ENCODE data around the gene PAPPA2. TPM values are rescaled to one million over a fixed set of nuclear protein-coding genes. Genes with fewer than 3 reads are reported as not detected.

Gene PAPPA2
- total and polyA plus RNA-seq, 2 donors from 2014 or later: 4.9 to 93.5 TPM

DNA sequence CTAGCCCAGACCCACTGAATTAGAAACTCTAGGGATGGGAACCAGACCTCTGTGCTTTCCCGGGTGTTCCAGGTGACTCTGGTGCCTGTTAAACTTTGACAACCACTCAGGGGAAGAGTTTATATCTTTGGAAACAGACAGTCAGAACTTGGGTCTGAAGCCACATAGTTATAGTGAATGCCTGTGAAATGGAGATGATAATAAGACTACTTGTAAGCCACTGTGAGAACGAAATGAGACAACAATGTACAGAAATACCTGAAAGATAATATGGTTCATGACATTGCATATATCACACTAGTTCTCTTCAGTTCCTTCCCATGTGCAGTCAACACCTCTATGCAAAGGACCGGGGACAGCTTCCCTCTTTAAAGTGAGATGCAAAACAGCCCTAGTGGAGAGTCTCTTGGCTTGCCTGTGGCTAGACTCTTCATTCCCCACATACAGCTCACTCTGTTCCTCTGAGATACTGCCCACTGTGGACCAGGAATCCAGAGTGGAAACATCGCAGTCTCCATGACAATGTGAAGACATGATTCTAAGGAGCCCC, 414.1 kb downstream of the PAPPA2 start:
- Histone ChIP-seq H3K9ac (ENCODE audit: low read length in 3 of 3) (no peak overlapping the region), H3K4me3 (ENCODE audit: low read length in 3 of 3) (no peak overlapping the region), H3K9me3 (ENCODE audit: control insufficient read depth in 2 of 3, insufficient read depth in 1 of 3, low read length in 3 of 3) (no peaks in the 10 kb centered on the region), H3K27me3 (ENCODE audit: control insufficient read depth, insufficient read depth, low read length) (no peaks in the 10 kb centered on the region), H3K4me1 (ENCODE audit: control insufficient read depth in 2 of 3, insufficient read depth in 2 of 3, low read depth in 1 of 3, low read length in 3 of 3) (no peaks in the 10 kb centered on the region), H3K36me3 (ENCODE audit: control insufficient read depth in 2 of 3, insufficient read depth in 3 of 3, low read length in 3 of 3) (no peaks in the 10 kb centered on the region), H3K27ac (ENCODE audit: low read depth in 2 of 2, low read length in 2 of 2) (no peak overlapping the region)
- intact Hi-C loops (cut with DNase I): loop anchor here (10.0 kb wide), 1 partner anchor 322 kb away; no protein-coding TSS in a partner anchor
- FAIRE-seq (no peak), DNase-seq (no peak)
- TF ChIP-seq, protein P1, sequence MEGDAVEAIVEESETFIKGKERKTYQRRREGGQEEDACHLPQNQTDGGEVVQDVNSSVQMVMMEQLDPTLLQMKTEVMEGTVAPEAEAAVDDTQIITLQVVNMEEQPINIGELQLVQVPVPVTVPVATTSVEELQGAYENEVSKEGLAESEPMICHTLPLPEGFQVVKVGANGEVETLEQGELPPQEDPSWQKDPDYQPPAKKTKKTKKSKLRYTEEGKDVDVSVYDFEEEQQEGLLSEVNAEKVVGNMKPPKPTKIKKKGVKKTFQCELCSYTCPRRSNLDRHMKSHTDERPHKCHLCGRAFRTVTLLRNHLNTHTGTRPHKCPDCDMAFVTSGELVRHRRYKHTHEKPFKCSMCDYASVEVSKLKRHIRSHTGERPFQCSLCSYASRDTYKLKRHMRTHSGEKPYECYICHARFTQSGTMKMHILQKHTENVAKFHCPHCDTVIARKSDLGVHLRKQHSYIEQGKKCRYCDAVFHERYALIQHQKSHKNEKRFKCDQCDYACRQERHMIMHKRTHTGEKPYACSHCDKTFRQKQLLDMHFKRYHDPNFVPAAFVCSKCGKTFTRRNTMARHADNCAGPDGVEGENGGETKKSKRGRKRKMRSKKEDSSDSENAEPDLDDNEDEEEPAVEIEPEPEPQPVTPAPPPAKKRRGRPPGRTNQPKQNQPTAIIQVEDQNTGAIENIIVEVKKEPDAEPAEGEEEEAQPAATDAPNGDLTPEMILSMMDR (IDR thresholded peaks at IDR 0.05; ENCODE audit: borderline replicate concordance, extremely low read depth, insufficient read depth): no peak

DNA sequence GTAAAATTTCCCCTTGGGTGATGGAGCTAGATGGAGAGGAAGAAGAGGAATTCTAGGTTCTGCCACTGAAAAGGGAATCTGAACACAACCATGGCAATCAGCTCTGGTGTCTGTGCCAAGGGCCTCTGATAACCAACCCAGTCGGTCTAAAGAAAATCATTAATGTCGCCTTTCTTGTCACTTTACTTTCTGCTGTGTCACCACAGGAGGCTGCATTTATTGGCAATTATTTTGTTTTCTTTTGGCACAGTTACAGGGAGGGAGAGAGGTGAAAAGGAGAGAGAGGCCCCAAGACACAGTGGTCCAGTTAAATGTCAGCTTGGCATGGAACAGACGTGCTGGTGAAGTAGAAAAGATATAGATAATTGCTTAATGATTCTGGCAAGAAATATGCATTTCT, 414.6 kb downstream of the PAPPA2 start:
- H3K27ac ChIP-seq (ENCODE audit: low read depth in 2 of 2, low read length in 2 of 2): no peak overlapping the region
- no peaks in the 10 kb centered on the region for H3K4me1 ChIP-seq (ENCODE audit: control insufficient read depth in 2 of 3, insufficient read depth in 2 of 3, low read depth in 1 of 3, low read length in 3 of 3)
- TF ChIP-seq, protein P1 (IDR thresholded peaks at IDR 0.05; ENCODE audit: borderline replicate concordance, extremely low read depth, insufficient read depth): no peak
- DNase-seq (no peak), FAIRE-seq (no peak)
- no peak overlapping the region for H3K4me3 ChIP-seq (ENCODE audit: low read length in 3 of 3)
- H3K27me3 ChIP-seq (ENCODE audit: control insufficient read depth, insufficient read depth, low read length): no peaks in the 10 kb centered on the region
- H3K36me3 ChIP-seq (ENCODE audit: control insufficient read depth in 2 of 3, insufficient read depth in 3 of 3, low read length in 3 of 3): no peaks in the 10 kb centered on the region
- intact Hi-C loops (cut with DNase I): loop anchor here (10.0 kb wide), 1 partner anchor 323 kb away; no protein-coding TSS in a partner anchor
- H3K9ac ChIP-seq (ENCODE audit: low read length in 3 of 3): no peak overlapping the region
- no peaks in the 10 kb centered on the region for H3K9me3 ChIP-seq (ENCODE audit: control insufficient read depth in 2 of 3, insufficient read depth in 1 of 3, low read length in 3 of 3)

DNA sequence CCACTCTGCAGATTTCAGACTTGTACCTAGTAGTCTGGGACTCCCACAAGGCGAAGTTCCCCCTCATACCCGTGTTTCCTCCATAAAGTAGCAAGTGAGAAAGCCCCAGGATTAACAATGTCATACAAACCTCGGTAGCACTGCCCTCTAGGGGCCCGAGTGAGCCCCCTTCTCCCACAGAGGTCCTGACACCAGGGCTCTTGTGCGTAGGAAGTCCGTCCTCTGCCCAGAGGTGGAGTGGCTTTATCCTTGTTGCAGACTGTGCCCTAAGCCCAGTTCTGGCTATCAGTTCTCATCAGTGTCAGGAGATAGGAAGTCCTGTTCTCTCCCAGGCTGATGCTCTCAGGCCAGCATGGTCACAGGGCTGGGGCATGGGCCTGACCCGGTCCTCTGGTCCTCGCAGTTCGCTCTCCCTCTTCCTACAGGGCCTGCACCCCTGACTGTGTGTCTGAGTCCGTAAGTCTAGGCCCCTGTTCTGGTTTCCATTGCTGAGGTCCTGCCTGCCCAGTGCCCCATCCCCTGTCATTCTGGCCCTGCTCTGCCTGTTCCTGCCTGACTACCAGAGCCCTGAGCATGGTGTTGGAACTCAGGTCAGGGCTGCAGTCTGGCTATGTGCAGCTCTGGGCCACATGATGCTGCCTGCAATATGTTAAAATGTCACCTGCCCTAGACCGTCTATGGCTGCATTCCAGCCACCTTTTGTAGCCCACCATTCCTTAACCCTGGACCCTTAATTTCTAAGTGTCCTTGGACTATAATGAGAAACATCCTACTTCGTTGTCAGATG, 416.0 kb downstream of the PAPPA2 start:
- FAIRE-seq: no peak
- TF ChIP-seq, protein P1 (IDR thresholded peaks at IDR 0.05; ENCODE audit: borderline replicate concordance, extremely low read depth, insufficient read depth): no peak
- Histone ChIP-seq H3K4me3 (ENCODE audit: low read length in 3 of 3) (no peak overlapping the region), H3K27ac (ENCODE audit: low read depth in 2 of 2, low read length in 2 of 2) (no peak overlapping the region), H3K36me3 (ENCODE audit: control insufficient read depth in 2 of 3, insufficient read depth in 3 of 3, low read length in 3 of 3) (no peaks in the 10 kb centered on the region), H3K9me3 (ENCODE audit: control insufficient read depth in 2 of 3, insufficient read depth in 1 of 3, low read length in 3 of 3) (no peaks in the 10 kb centered on the region), H3K4me1 (ENCODE audit: control insufficient read depth in 2 of 3, insufficient read depth in 2 of 3, low read depth in 1 of 3, low read length in 3 of 3) (no peaks in the 10 kb centered on the region), H3K9ac (ENCODE audit: low read length in 3 of 3) (no peak overlapping the region), H3K27me3 (ENCODE audit: control insufficient read depth, insufficient read depth, low read length) (no peaks in the 10 kb centered on the region)
- intact Hi-C loops (cut with DNase I): loop anchor here (10.0 kb wide), 1 partner anchor 324 kb away; no protein-coding TSS in a partner anchor
- DNase-seq: no peak

Data from kidney (tissue), 14 donors.